HG02943 (cell line): Measurements from ENCODE around the gene CISTR.
"Not testable (repeated sequence)": the region's sequence is repeated elsewhere in the genome, so short reads cannot be mapped to it uniquely, and the experiment has no call there.

ENCODE experiments used
- ATAC-seq: cut with Tn5 transposase; IDR thresholded peaks from one replicate; pipeline ENCODE4 v1.9.1; 2021; ENCODE audit warnings: mild to moderate bottlenecking, low read depth, moderate library complexity; ENCODE audit not compliant: unreplicated experiment

CISTR gene

DNA sequence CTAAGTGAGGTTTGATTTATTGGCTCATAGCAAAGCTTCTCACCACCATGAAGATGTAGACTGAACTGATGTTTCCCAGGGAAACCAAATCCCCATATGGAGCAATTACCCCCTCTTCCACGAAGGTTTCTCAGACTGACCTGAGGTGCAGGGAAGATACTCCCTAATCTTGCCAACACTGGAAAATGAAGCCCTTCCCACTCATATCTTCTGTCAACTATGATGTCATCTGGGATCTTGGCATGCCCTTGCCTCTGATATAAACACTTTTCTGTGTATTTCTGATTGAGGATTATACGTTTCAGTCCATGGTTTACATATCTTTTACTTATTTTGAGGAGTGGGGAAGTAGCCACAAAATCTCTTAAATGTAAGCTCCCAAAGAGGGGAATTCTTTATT lies 14.1 kb upstream of the CISTR start:
- no peak for ATAC-seq

DNA sequence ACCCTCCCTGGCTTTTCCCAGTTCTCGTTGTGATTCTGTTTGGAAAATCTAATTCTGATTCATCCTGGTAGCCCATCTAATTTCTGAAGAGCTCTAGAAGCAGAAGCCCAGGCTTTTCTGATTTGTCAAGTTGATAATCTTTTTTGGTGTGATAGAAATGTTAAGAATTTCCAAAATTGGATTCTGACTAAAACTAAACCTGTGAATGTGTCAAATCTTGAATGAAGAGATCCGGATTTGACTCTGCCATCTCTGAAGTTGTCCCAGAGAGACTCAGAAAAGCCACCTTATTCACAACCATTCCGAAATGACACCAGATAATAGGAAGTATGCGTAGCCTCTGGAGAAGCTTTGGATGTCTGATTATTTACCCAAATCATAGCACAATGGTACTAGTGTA lies 12.8 kb upstream of the CISTR start:
- no peak for ATAC-seq

DNA sequence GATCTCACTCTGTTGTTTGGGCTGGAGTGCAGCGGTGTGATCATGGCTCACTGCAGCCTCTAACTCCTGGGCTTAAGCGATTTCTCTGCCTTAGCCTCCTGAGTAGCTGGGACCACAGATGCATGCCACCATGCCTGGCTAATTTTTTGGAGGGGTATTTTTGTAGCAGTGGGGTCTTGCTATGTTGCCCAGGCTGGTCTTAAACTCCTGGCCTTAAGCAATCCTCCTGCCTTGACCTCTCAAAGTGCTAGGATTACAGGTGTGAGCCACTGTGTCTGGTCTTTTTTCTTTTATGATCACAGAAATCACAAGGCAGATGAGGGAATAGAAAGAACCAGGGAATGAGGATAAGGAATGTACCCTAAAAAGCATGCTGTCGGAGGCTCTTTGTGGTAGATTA lies 11.0 kb upstream of the CISTR start:
- not testable (repeated sequence) for ATAC-seq

DNA sequence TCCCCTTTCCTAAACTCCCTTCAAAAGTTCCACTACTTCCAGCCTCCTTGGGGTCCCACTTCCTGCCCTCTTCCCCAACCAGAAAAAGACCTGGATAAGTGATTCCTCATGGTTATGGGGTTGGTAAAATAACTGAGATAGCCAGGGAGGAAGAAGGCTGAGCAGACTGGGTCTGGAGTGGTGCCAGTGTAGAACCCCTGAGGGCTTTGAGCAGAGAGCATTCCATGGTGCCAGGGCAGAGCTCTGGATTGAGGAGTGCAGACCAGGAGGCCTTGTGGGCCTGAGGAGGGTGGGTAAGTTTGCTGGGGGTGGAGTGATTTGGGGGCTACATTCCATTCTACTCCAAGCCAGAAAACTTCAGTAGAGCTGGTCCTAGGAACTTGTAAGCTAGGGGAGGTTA lies 9.5 kb upstream of the CISTR start:
- ATAC-seq, result no peak

DNA sequence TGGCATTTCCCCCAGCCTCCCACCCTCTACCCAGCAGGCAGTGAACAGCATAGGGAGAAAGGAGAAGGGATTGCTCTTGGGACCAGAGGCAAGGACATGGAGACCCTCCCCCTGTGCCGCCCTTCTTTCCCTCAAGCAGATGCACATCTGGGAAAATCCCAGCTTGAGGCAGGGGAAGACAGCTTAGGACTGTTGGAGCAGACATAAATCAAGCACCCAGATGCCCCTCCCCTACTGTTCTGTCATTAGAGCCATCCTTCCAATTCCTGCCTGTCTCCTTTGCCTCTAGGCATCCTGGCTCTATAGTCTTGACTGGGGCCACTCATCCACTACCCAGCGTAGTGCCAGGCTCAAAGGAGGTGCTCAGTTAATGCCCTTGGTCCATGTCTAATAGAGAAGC lies 7.5 kb upstream of the CISTR start:
- ATAC-seq, result no peak

DNA sequence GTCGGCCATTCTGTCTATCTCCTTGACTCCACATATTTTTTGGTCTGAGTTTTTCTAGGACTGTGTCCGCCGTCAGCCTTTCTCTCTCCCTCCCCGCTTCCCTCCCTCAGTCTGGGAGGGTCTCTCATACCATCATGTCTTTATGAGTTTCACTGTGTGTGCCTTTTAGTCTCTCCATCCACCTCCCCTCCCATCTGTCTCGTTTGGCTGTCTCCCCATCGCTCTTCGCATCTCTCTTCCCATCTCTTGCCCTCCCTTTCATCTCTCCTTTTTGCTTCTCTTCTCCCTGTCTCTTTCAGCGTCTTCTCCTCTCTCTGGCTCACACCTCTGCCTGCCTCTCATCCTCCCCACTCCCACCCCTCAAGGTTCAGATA lies 6.9 kb upstream of the CISTR start:
- ATAC-seq, result no peak

DNA sequence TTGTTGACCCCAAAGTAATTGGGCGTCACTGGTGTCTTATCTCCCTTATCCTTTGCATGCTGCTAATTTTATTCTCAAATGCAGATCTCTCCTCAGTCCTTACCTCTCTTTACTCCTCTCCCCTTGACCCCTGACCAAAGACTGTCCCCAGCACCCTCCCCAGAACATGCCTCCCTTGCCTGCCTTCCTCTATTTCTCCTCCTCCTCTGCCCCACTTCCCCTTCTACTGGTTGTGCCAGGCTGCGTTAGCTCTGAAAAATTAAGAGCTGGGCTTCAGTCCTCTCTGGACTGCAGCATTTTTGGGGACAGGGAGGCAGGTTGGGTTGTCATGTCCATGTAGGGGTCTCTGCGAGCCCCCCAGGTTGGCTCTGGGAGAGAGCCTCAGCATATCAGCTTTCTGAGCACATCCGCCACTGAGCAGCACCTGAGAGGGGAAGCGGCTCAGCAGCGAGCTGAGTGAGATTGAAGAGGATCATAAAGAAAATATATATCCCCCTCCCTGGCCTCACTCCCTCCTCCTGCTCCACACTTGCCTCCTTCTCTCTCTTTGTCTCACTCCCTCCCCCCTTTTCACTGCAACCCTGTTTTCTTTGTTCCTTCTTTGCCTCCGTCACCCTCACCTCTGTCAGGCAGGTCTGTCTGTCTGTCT lies 6.4 kb upstream of the CISTR start:
- ATAC-seq, result no peak

DNA sequence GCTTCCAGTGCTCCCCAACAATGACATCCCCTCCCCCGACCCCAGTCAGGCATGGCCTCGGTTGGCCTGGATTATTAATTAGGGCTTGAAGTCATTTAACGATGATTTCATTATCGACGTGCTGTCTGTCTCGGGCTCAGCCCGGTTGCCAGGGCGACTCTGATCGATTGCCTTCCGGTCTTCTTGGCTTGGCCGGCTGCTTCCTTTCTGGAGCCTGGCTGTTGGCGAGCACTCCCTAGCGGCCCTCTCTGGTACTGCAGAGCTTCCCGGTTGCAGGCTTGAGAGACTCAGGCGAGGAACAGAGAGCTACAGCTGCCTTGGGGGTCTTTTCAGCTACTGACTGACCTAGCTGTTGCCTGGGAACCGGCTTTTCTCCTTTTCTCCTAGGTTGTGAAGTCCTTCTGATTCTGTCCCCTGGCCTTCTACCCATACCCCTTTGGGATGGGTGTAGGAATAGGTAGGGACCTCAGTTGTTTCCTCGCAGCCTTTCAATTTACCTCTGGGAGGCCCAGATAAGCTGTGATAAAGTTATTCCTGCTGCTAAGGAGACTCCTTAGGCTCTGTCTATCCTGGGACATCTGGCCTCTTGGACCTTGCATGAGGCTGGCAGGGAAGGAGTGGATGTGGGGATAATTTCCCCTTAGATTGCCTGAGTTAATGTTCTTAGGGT lies 5.5 kb upstream of the CISTR start:
- peak; percentile 56 for ATAC-seq

DNA sequence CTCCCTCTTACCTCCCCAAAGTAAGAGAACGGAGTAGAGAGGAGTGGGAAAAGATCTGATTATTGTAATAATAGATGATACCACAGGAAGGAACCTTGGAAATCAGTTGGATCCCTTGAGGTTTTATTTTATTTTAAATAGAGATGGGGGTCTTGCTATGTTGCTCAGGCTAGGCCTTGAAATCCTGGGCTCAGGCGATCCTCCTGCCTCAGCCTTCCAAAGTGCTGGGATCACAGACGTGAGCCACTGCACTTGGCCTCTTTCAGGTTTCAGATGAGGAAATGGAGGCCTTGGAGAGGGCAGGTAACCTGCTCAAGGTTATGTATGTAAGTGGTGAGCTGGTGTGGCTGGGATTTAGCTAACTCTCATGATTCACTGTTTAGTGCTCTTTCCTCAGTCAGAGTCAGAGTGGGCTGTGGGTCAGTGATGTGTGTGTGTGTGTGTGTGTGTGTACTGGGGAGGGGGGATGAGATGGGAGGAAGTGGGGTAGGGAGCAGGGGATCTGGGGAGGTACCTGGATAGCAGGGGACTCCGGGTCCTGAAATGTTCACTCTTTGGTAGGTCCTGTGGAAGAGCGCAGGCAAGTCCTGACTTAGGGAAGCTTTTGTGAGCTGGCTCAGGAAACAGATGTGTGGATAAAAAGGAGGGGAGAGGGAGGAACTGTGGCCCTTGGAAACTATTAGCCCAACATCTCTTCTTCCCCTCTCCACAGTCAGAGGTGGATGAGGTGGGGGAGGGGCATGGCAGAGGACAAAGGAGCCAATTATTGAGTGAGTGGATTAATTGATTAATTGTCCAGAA lies 4.7 kb upstream of the CISTR start:
- ATAC-seq, result no peak

DNA sequence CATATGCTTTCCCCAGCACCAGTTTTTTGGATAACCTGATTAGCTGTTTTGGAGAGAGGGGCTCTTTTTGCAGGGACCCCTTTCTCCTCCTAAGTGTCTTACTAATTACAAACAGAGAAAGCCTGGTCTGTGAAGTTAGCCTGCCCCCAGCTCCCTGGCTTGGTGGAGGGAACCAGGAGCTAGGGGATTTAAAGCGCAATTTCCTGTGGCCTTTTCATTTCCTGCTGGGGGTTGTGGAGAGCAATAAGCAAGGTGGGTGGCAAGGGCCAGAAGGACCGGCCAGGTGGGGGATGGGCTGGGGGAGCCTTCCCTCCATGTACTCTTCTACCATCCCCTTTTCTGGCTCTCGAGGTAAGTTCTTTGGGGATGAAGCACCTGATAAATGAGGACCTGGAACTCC lies 4.1 kb upstream of the CISTR start:
- ATAC-seq, result no peak

DNA sequence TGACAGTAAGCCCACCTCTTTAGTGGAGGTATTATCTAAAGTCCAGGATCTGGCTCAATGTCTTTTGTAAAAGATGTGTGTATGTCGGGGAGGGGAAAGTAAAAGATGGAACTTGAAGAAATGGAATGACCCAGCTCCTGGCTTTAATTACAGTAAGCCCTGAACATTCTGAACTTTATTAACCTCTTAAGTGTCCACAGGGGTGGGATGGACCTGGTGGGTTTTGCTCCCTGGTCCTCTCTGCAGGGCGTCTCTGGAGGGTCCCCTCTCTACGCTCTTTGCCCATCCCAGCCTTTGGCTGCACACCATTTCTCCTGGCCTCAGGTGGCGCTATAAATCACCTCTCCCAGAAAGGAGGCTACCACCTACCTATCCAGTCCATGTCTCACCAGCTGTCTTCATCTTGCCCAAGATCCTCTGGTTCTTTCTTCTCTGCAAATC lies 3.7 kb upstream of the CISTR start:
- no peak for ATAC-seq

DNA sequence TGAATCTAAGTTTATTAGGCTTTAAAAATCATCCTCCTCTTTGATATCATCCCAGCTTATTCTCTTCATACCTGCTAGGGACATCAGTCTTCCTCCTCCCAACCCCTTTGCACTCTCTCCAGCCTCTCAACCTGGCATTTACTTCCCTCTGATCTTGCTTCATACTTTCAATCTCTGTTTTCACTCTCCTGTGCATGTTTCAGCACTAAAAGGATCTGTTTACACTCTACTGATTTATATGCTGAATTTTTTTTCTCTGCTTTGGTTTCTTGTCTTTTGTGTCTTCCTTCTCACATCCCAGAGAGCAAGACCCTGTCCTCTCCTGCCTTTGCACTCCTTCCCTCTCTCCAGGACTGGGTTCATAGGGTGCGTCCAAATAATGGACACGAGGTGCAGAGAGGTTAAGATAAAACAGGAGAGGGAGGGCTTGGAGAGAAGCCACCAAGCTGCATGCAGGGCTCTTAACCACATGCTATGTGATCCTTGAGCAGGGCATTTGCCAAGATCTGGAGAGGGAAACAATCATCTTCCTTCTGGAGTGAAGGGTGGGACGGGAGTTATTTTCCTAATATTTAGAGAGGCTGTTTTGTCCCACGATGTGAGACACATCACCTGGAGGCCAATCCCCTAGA lies 3.0 kb upstream of the CISTR start:
- no peak for ATAC-seq

DNA sequence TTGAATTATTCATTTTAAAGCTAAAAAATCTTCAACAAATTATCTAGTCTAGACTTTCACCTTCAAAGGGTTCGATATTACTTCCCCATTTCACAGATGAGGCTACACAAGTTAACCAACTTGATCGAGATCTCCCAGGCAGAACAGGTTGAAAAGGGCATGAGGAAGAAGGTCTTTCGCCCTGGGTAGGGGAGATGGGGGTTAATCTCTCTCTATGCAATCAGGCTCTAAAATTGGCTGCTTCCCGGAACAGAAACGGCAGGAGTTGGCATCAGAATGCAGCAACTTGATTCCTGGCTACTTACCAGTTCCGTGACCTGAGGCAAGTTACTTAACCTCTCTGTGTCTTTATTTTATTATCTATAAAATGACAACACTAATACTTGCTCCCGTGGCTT lies 2.4 kb upstream of the CISTR start:
- no peak for ATAC-seq

DNA sequence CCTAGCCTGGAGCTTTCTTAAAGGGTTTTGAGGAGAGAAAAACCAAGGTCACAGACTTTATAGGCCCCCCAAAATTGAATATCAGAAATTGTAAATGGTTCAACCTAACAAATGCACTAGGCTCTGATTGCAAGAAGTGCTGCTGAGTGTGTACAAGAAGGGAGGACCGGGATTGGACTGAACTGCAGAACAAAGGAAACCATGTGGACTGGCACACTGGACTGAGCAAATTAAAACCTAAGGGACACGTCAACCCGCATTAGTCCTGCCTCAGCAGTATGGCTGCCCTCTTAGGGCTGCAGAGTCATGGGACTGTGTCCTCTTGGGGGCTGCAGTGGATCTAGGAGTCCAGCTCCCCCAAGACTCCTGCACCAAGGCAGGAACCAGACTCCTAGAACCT lies 842 bp upstream of the CISTR start:
- ATAC-seq, result no peak

DNA sequence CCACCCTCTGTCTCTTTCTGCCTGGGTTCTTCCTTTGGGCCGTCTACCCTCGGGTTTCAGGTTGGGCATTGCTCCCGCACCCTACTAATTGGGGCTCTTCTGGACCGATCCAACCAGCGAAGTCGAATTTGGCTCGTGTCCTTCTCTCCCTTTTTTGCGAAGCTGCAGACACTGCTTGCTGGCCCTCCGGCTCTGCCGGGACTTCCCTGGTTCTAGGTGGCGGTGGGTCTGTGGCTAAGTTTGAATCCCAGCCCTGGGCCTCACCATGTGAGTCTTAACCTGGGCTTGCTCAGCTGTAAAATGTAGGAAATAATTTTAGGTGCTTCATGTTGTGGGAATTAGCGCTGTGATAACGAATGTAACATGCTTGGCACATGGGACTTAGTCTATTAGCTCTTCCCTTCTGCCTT lies 418 bp upstream of the CISTR start:
- no peak for ATAC-seq

DNA sequence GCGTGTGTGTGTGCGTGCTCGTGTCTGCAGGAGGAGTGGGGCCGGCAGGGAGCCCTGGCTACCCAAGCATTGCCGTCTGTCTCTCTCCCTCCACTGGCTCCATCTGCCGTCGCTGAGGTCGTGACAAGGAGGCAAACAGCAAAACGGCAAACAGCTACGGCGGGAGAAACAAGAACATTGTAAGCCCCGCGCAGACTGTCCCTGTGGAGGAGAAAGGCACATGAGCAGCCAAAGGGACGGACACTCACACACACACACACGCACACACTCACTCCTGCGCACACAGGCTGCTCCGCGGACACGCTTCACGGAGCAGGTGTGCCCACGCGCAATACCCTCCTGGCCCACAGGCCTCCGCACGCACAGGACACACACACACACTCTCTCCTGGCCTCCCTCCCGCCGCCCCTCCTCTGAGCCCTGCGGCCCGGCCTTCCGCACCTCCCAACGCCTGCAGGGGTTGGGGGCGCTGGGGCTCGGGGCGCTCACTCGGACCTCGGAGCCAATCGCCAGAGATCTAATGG lies 905 bp downstream of the CISTR start:
- ATAC-seq, result no peak

DNA sequence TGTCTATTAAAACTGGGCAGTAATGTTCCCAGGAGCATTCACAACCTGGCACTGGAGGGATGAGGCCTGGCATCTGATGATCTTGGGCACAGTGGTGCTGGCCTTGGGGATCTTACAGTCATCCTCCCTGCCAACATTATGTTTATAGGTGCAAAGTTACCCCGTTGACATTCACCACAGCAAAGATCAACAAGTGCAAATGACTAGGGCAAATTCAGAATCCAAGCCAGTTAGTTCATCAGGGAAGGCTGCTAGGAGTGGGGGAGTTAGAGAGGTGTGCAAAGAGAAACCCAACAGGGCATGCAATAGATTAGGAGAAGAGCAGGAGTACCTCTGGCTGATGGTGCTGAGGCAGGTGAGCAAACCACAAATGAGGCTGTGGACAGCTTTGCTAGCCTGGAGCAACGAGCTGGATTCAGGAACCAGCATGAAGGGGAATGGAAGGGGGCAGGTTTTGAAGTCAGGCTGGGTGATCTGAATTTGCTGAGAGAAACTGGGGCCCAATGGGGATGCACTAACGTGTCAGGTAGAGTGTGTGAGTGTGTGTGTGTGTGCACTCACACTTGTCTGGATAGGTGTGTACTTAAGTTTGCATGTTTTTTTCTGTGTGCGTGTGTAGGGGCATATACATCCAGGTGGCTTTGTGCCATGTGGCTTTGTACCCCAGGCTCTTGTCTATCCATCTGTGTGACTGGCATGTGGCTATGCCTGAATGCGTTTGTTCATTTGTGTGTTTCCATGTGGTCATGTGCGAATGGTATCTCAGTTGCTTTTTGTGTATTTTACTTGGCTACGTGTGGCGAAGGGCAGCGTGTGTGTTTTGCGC lies 1.6 kb downstream of the CISTR start:
- ATAC-seq, result no peak

DNA sequence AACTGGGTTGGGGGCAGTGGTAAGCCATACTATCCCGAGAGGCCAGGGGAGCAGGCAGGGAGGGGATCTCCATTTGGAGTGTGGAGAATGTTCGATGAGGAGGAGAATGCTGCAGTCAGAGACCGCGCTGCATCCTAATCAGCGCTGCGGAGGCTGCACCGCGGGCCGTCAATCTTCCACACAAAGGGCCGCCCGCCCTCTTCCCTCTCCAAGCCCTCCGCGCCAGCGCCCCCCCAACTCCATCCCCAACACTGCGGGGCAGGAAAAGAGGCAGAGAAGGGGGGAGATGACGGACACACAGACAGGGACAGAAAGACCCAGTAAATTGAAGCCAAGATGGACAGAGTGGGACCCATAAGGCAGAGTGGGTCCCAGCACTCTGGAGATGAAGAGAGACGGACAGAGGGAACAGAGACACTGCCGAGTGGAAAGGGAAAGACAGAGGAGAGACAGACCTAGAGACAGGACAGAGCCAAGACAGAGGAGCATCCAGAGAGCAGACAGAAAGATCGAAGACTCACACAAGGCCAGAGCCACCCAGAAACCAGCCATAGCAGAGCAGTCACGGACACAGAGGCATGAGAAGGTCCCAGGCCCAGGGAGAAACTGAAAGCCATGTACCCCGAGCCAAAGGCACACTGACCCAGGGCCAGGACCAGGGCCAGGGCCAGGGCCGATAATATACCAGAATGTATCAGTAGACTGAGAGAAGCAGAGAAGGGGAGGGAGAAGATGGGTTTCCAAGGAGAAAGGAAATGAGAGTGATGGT lies 3.5 kb downstream of the CISTR start:
- ATAC-seq, result no peak

DNA sequence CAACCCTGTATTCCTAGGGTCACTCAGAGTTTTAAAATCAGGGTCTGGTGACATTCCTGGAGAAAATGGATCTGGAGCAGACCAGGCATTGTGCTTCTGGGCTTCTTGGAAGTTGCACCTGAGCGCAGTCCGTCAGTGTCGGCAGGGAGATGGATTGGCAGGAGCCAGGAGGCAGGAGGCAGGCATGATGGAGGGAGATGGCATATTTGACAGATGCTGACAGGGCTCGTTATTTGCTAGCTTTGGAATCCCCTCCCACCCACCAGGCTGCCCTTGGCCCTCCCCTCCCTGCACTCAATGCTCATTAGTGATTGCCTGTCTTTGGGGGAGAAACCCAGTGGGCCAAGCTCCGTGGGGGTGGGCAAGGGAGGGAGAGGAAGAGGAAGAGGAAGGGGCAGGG lies 4.7 kb downstream of the CISTR start:
- no peak for ATAC-seq
